ENCODE results near the gene TFR2. TPM values are rescaled to one million over a fixed set of nuclear protein-coding genes. Genes with fewer than 3 reads are reported as not detected.

The TFR2 gene
- total and polyA plus RNA-seq, 9 of the 15 experiments (the other 6 are each of a cell fraction or from before 2014, with no cell fraction given), result 3.8 to 123 (median 51.1) TPM

DNA sequence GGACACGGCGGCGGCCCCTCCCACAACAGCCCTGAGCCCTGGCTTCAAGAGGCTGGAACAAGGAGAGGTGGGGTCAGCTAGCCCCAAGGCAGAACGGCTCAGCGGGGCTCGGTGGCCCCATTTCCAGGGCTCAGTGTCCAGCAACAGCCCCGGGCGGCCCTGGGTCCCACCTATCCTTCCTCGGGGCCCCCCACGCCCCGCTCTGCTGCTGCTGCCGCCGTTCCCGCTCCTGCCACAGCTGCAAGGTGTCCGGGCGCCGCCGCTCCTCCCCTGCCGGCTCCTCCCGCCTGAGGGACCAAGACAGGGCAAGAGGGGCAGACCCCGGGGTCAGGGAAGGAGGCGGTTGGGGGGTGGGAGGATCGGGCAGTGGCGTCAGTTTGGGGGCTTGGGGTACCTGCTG lies 64.2 kb downstream of the TFR2 start:
- Histone ChIP-seq H4K20me1 (replicated peaks; ENCODE audit: control insufficient read depth, insufficient read depth, low read length) (no peaks in the 10 kb centered on the region; the same call in 1 of the 2 replicates), H3K79me2 (ENCODE audit: control insufficient read depth, insufficient read depth, low read length) (no peaks in the 10 kb centered on the region), H3K4me3 (no peak overlapping the region), H2AFZ (ENCODE audit: low read depth, low read length) (no peak overlapping the region), H3K36me3 (ENCODE audit: control insufficient read depth, insufficient read depth, low read length) (peaks cover 83% of the 10 kb centered on the region), H3K9ac (ENCODE audit: insufficient read depth in 1 of 2, low read depth in 2 of 2, low read length in 2 of 2) (peak overlapping the region in 1 of 2 experiments; percentile 66; a peak in 1 of 4 replicates), H3K4me2 (ENCODE audit: insufficient read depth, low read length) (no peak overlapping the region), H3K9me3 (replicated peaks; ENCODE audit: control insufficient read depth, insufficient read depth, low read depth, low read length) (no peaks in the 10 kb centered on the region), H3K27ac (ENCODE audit: extremely low read depth, low read depth, low read length) (no peak overlapping the region), H3K9me1 (ENCODE audit: control insufficient read depth, insufficient read depth, low read length) (no peaks in the 10 kb centered on the region), H3K27me3 (ENCODE audit: control insufficient read depth in 2 of 2, insufficient read depth in 2 of 2, low read length in 2 of 2) (no peaks in the 10 kb centered on the region), H3K4me1 (replicated peaks in 1 of 2; ENCODE audit: control insufficient read depth in 2 of 2, insufficient read depth in 2 of 2, low read length in 2 of 2) (peaks cover 0 to 67% of the 10 kb centered on the region in 2 experiments; a peak in 3 of 5 replicates)
- intact Hi-C loops (cut with micrococcal nuclease) (no loop called here), in situ Hi-C loops (cut with MboI) (no loop called here)
- CTCF ChIA-PET (ENCODE audit: low intra/inter-chr PET ratio), result no interaction called here
- FAIRE-seq (no peak), ATAC-seq (no peak), DNase-seq (ENCODE audit: extremely low read depth in 1 of 4, low spot score in 3 of 4) (no peak)
- TF ChIP-seq RBFOX2 (IDR thresholded peaks at IDR 0.05; ENCODE audit: low read depth, low read length) (peak; percentile 43; the same call in 1 of the 2 replicates), HMG20B (CRISPR knock-in tag; IDR thresholded peaks at IDR 0.05) (no peak), SAFB (IDR thresholded peaks at IDR 0.05; ENCODE audit: borderline replicate concordance, low read depth, low read length) (no peak), KLF16 (IDR thresholded peaks at IDR 0.05) (no peak), ZBTB33 (CRISPR knock-in tag; IDR thresholded peaks at IDR 0.05) (0 out of 2 replicates have a peak, but pooled peaks have one; percentile 24), KAT2B (IDR thresholded peaks at IDR 0.05; ENCODE audit: low read depth, low read length) (no peak)
- TF ChIP-seq, protein P1, sequence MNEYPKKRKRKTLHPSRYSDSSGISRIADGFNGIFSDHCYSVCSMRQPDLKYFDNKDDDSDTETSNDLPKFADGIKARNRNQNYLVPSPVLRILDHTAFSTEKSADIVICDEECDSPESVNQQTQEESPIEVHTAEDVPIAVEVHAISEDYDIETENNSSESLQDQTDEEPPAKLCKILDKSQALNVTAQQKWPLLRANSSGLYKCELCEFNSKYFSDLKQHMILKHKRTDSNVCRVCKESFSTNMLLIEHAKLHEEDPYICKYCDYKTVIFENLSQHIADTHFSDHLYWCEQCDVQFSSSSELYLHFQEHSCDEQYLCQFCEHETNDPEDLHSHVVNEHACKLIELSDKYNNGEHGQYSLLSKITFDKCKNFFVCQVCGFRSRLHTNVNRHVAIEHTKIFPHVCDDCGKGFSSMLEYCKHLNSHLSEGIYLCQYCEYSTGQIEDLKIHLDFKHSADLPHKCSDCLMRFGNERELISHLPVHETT (CRISPR knock-in tag; conservative IDR thresholded peaks at IDR 0.05 in 1 of 2, IDR thresholded peaks at IDR 0.05 in 1 of 2), result no peak
- 97% methylated on average over 16 of the region's 24 CpGs for WGBS (ENCODE audit: insufficient coverage, low coverage, missing lambda C conversion rate)
- POLR2A ChIA-PET, result interaction anchor here (0.8 to 3.6 kb wide), 4 partner anchors 9 to 103 kb away, joined by 3 to 27 read pairs (median 4); partner anchors contain the start of genes FBXO24, LRCH4 and PCOLCE
- BruUV-seq (replicated peaks), result no TSS peak

All from K562 (cell line).